GM12878 (cell line): ENCODE measurements around the gene EXOC3L1. TPM values are rescaled to one million over a fixed set of nuclear protein-coding genes. Genes with fewer than 3 reads are reported as not detected.

Experiments
- BACH1 ChIP-seq: fragments of 450-650 bp; IDR thresholded peaks from 2 replicates; pipeline ENCODE4 v1.6.1; 2017; ENCODE audit warnings: mild to moderate bottlenecking, borderline replicate concordance
- BHLHE40 ChIP-seq, 2 experiments: fragments of 450-650 bp in 1 of 2; IDR thresholded peaks; 2 replicates each; pipeline ENCODE4 v1.6.1; 2011 to 2017; ENCODE audit warnings: low read depth in 2 of 2, borderline replicate concordance in 1 of 2, improper control_type of control experiment in 1 of 2, low read length in 1 of 2, mild to moderate bottlenecking in 1 of 2
- CBFB ChIP-seq: IDR thresholded peaks from 2 replicates; pipeline ENCODE4 v1.6.1; 2016; ENCODE audit warnings: antibody characterized with exemption, low read depth
- CEBPZ ChIP-seq: fragments of 150-350 bp; IDR thresholded peaks from 2 replicates; pipeline ENCODE4 v1.6.1; 2016; ENCODE audit warnings: low read depth, low read length
- CREB1 ChIP-seq: IDR thresholded peaks from 2 replicates; pipeline ENCODE4 v1.6.1; 2012; ENCODE audit warnings: low read depth, mild to moderate bottlenecking, inconsistent platforms
- DPF2 ChIP-seq: fragments of 450-650 bp; IDR thresholded peaks from 2 replicates; pipeline ENCODE4 v1.6.1; 2017; ENCODE audit warnings: mild to moderate bottlenecking
- GABPA ChIP-seq: IDR thresholded peaks from 2 replicates; pipeline ENCODE4 v1.6.1; 2014; ENCODE audit warnings: antibody characterized with exemption, low read depth, mild to moderate bottlenecking, inconsistent platforms
- GATAD2B ChIP-seq: fragments of 450-650 bp; conservative IDR thresholded peaks from 2 replicates; pipeline ENCODE4 v1.6.1; 2017; ENCODE audit warnings: low read depth, mild to moderate bottlenecking, moderate library complexity
- IKZF2 ChIP-seq, 2 experiments: fragments of 450-650 bp; IDR thresholded peaks; 2 replicates each; pipeline ENCODE4 v1.6.1; 2017; ENCODE audit warnings: mild to moderate bottlenecking in 2 of 2, moderate library complexity in 2 of 2
- MAX ChIP-seq: IDR thresholded peaks from 2 replicates; pipeline ENCODE4 v1.6.1; 2012; ENCODE audit warnings: low read depth, low read length, improper control_type of control experiment
- MTA2 ChIP-seq: fragments of 450-650 bp; IDR thresholded peaks from 2 replicates; pipeline ENCODE4 v1.6.1; 2016; ENCODE audit warnings: low read depth, mild to moderate bottlenecking, moderate library complexity
- MTA3 ChIP-seq: IDR thresholded peaks from 2 replicates; pipeline ENCODE4 v1.6.1; 2012; ENCODE audit warnings: low read length, inconsistent platforms, borderline replicate concordance
- MYB ChIP-seq: fragments of 150-350 bp; IDR thresholded peaks from 2 replicates; pipeline ENCODE4 v1.6.1; 2014; ENCODE audit warnings: mild to moderate bottlenecking, low read depth, low read length, borderline replicate concordance
- NFIC ChIP-seq: IDR thresholded peaks from 2 replicates; pipeline ENCODE4 v1.6.1; 2012; ENCODE audit warnings: low read depth, mild to moderate bottlenecking, inconsistent platforms, low read length, moderate library complexity
- RAD51 ChIP-seq: fragments of 450-650 bp; IDR thresholded peaks from 2 replicates; pipeline ENCODE4 v1.6.1; 2016; ENCODE audit warnings: moderate library complexity, mild to moderate bottlenecking, inconsistent platforms
- RB1 ChIP-seq: fragments of 450-650 bp; formaldehyde crosslinking; IDR thresholded peaks from 2 replicates; pipeline ENCODE4 v1.6.1; 2017; ENCODE audit warnings: mild to moderate bottlenecking, borderline replicate concordance
- RBBP5 ChIP-seq: fragments of 200-600 bp; sonication (generic); conservative IDR thresholded peaks from 2 replicates; pipeline ENCODE4 v1.6.1; 2016
- STAT3 ChIP-seq: IDR thresholded peaks from 2 replicates; pipeline ENCODE4 v1.6.1; 2011; ENCODE audit warnings: low read depth, low read length, improper control_type of control experiment
- TAF1 ChIP-seq: IDR thresholded peaks from 2 replicates; pipeline ENCODE4 v1.6.1; 2011; ENCODE audit warnings: mild to moderate bottlenecking, low read depth, low read length, borderline replicate concordance
- USF2 ChIP-seq: IDR thresholded peaks from 2 replicates; pipeline ENCODE4 v1.6.1; 2011; ENCODE audit warnings: low read depth, low read length, improper control_type of control experiment, borderline replicate concordance
- ZNF622 ChIP-seq: fragments of 450-650 bp; IDR thresholded peaks from 2 replicates; pipeline ENCODE4 v1.6.1; 2017; ENCODE audit warnings: mild to moderate bottlenecking, inconsistent platforms
- polyA plus RNA-seq, 11 experiments: library from polyadenylated mRNA; depleted of rRNA in 4 of 11; unstranded in 6 of 11; stranded (reverse) in 5 of 11; fragments of >200 nt; fragmentation: Nextera tagmentation in 4 of 11; fragmentation: Illumina TruSeq in 1 of 11; extraction: Ambion mirVana in 4 of 11; extraction: Trizol in 1 of 11; gene quantifications; 1 replicate in 1 of 11; 2 replicates in 10 of 11; pipeline versions ENCODE4 v1.2.1 to v1.2.3, GENCODE V29; 2011 to 2016; ENCODE audit warnings: inconsistent platforms in 2 of 11, missing spikeins in 2 of 11, low read depth in 1 of 11
- total RNA-seq, 4 experiments: library from RNA; depleted of rRNA in 3 of 4; stranded (reverse); fragments of >200 nt in 3 of 4; fragmentation: Illumina TruSeq in 1 of 4; extraction: Trizol in 1 of 4; gene quantifications; 2 replicates each; pipeline versions ENCODE4 v1.2.1 to v1.2.3, GENCODE V29; 2013 to 2021
- TF ChIP-seq, protein P1 (sequence below): fragments of 150-350 bp; IDR thresholded peaks from 2 replicates; pipeline ENCODE4 v1.6.1; 2014; ENCODE audit warnings: mild to moderate bottlenecking, low read depth, low read length

EXOC3L1 gene
- total and polyA plus RNA-seq, 10 of the 15 experiments (the other 5 are each of a cell fraction or from before 2014, with no cell fraction given) = 0.07 to 0.42 TPM; not detected in 8

DNA sequence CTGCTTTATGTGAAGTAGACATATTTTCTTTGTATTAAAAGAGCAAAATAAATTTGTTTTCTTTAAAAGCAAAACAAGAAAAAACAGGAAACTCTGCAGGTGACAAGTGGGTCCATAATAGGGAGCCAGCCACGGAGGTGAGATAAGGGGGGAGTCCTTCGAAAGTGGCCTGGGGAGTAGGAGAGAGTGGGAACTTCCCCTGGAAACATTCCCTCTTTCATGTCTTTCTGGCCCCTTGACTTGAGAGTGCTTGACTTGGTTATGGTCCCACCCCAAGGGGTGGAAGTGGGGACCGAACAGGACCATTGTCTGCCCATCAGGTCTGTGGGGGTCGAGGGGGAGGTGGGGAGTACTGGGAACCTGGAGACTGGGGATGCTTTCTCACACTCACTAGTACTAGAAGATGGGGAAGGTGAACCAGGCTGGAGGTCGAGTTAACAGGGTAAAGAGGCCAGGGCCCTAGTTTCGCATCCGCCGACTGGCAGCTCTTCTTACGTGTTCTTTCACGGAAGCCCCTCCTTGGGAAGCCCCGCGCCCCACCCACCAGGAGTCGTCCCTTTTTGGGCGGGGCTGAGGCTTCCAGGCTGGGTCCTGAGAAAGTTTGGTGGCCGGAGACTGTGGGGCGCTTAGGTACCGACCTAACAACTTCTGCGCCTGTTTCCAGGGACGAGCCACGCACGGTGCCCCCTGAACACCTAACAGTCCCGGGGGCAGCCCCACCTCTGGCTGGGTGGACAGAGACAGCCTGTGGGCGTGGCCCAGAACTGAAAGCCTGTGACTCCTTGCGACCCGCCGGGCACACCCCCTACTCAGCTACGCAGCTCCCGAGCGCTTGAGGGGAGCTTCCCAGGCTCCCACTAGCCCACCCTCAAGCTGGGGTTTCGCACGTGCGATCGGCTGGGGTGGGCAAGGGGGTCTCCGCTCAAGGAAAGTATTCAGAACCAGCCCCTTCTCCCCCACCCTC is 31.0 kb downstream of the EXOC3L1 start (continued):
- TF ChIP-seq CEBPZ = no peak
- TF ChIP-seq USF2 = no peak
- no peak for TF ChIP-seq ZNF622
- TF ChIP-seq NFIC = no peak
- TF ChIP-seq MAX = no peak
- TF ChIP-seq TAF1 = no peak
- 0 out of 2 replicates have a peak, but pooled peaks have one; percentile 1 for TF ChIP-seq GATAD2B
- no peak for TF ChIP-seq MYB
- TF ChIP-seq BACH1 = no peak; the same call in none of the 2 replicates
- TF ChIP-seq MTA3 = no peak
- 0 out of 2 replicates have a peak, but pooled peaks have one; percentile 32 for TF ChIP-seq MTA2
- TF ChIP-seq RB1 = no peak
- no peak for TF ChIP-seq RAD51
- TF ChIP-seq IKZF2 (IDR thresholded peaks at IDR 0.05) = peak in 1 of 2 experiments; percentile 56; a peak in 1 of 4 replicates
- no peak for TF ChIP-seq STAT3
- TF ChIP-seq, protein P1, sequence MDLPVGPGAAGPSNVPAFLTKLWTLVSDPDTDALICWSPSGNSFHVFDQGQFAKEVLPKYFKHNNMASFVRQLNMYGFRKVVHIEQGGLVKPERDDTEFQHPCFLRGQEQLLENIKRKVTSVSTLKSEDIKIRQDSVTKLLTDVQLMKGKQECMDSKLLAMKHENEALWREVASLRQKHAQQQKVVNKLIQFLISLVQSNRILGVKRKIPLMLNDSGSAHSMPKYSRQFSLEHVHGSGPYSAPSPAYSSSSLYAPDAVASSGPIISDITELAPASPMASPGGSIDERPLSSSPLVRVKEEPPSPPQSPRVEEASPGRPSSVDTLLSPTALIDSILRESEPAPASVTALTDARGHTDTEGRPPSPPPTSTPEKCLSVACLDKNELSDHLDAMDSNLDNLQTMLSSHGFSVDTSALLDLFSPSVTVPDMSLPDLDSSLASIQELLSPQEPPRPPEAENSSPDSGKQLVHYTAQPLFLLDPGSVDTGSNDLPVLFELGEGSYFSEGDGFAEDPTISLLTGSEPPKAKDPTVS = no peak
- no peak for TF ChIP-seq RBBP5
- no peak for TF ChIP-seq GABPA
- no peak for TF ChIP-seq DPF2
- peak; percentile 48; the same call in 1 of the 2 replicates for TF ChIP-seq CBFB
- peak; percentile 58 to 72; a peak in 2 of 4 replicates for TF ChIP-seq BHLHE40 (IDR thresholded peaks at IDR 0.05; ENCODE audit: borderline replicate concordance in 1 of 2, low read depth in 2 of 2, low read length in 1 of 2)
- TF ChIP-seq CREB1 = peak; percentile 63
